Right atrium auricular region (tissue), 2 donors: Measurements from ENCODE around the gene ID4. TPM values are rescaled to one million over a fixed set of nuclear protein-coding genes. Genes with fewer than 3 reads are reported as not detected.

ENCODE experiments used
- DNase-seq: peaks from one replicate; pipeline ENCODE4 v3.0.0-alpha.2; 2019; ENCODE audit warnings: low spot score
- H3K27ac ChIP-seq, 2 donors: fragments of 200-600 bp; sonication (generic); 1 replicate in 1 of 2; 2 replicates in 1 of 2; pipeline ENCODE4 v1.5.1; 2016 to 2019
- H3K27me3 ChIP-seq, 2 donors: fragments of 200-600 bp; sonication (generic); one replicate each; pipeline versions ENCODE4 v1.5.1 to v1.6.0; 2017 to 2019
- H3K36me3 ChIP-seq: fragments of 200-600 bp; sonication (generic); one replicate; pipeline ENCODE4 v1.5.1; 2016
- H3K4me1 ChIP-seq, 2 donors: fragments of 200-600 bp; sonication (generic); one replicate each; pipeline versions ENCODE4 v1.5.1 to v1.6.0; 2017 to 2019
- H3K4me3 ChIP-seq, 2 donors: fragments of 200-600 bp; sonication (generic); 1 replicate in 1 of 2; 2 replicates in 1 of 2; pipeline ENCODE4 v1.5.1; 2017 to 2019; ENCODE audit warnings: mild to moderate bottlenecking in 1 of 2, moderate library complexity in 1 of 2
- H3K9me3 ChIP-seq, 2 donors: fragments of 200-600 bp; sonication (generic); one replicate each; pipeline ENCODE4 v1.5.1; 2019
- CTCF ChIP-seq, 2 donors: fragments of 200-600 bp; sonication (generic); IDR thresholded peaks; one replicate each; pipeline ENCODE4 v1.5.1; 2019; ENCODE audit warnings: antibody characterized with exemption in 2 of 2
- total RNA-seq, 2 donors: library from RNA; depleted of rRNA; stranded (reverse); fragments of >200 nt; gene quantifications; one replicate each; pipeline ENCODE4 v1.1.0, GENCODE V29; 2016

Gene ID4
- total RNA-seq, 2 donors from 2014 or later, result 19.0 to 83.2 TPM

GRCh38 chr6:19824058-19824807 lies 12.9 kb upstream of the ID4 start:
- H3K27me3 ChIP-seq, result no peaks in the 10 kb centered on the region
- H3K9me3 ChIP-seq, result peaks cover 4 to 9% of the 10 kb centered on the region in 2 donors
- no peak overlapping the region for H3K4me3 ChIP-seq
- no peaks in the 10 kb centered on the region for H3K4me1 ChIP-seq
- no peak overlapping the region for H3K27ac ChIP-seq
- no peak for DNase-seq
- no peak for TF ChIP-seq CTCF (IDR thresholded peaks at IDR 0.05)
- H3K36me3 ChIP-seq, result no peaks in the 10 kb centered on the region

- H3K4me1 ChIP-seq, result no peaks in the 10 kb centered on the region
- TF ChIP-seq CTCF (IDR thresholded peaks at IDR 0.05), result no peak
- no peak overlapping the region for H3K4me3 ChIP-seq
- no peak overlapping the region for H3K27ac ChIP-seq
- DNase-seq, result no peak
- no peaks in the 10 kb centered on the region for H3K36me3 ChIP-seq
- H3K27me3 ChIP-seq, result no peaks in the 10 kb centered on the region
- H3K9me3 ChIP-seq, result peaks cover 4 to 9% of the 10 kb centered on the region in 2 donors
Measured at GRCh38 chr6:19827247-19827646, 9.9 kb upstream of the ID4 start.

DNA sequence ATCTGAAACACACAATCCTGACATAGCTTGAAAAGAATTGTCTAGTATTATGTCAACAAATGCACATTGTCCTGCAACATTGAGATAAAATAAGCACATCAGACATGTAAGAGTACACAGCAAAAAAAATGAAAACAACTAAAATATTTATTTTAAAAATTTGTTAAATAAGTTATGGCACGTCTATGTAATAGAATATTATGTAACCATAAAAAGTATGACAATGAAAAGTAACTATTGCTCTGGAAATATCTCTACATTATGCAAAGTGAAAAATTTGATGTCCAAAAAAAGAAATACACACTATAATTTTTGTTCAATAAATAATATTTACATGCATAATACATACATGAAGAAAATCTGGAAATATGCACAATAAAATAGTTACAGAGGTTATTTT lies 9.3 kb upstream of the ID4 start:
- DNase-seq, result no peak
- no peak for TF ChIP-seq CTCF (IDR thresholded peaks at IDR 0.05)
- H3K27me3 ChIP-seq, result no peaks in the 10 kb centered on the region
- H3K36me3 ChIP-seq, result no peaks in the 10 kb centered on the region
- H3K27ac ChIP-seq, result no peak overlapping the region
- H3K9me3 ChIP-seq, result peaks cover 4 to 9% of the 10 kb centered on the region in 2 donors
- H3K4me3 ChIP-seq, result no peak overlapping the region
- H3K4me1 ChIP-seq, result no peaks in the 10 kb centered on the region

- H3K9me3 ChIP-seq, result peaks cover 4 to 9% of the 10 kb centered on the region in 2 donors
- H3K27me3 ChIP-seq, result no peaks in the 10 kb centered on the region
- no peak overlapping the region for H3K4me3 ChIP-seq
- TF ChIP-seq CTCF (IDR thresholded peaks at IDR 0.05), result no peak
- no peaks in the 10 kb centered on the region for H3K4me1 ChIP-seq
- H3K27ac ChIP-seq, result no peak overlapping the region
- DNase-seq, result no peak
- H3K36me3 ChIP-seq, result no peaks in the 10 kb centered on the region
Measured at GRCh38 chr6:19830171-19830570, 7.0 kb upstream of the ID4 start.

DNA sequence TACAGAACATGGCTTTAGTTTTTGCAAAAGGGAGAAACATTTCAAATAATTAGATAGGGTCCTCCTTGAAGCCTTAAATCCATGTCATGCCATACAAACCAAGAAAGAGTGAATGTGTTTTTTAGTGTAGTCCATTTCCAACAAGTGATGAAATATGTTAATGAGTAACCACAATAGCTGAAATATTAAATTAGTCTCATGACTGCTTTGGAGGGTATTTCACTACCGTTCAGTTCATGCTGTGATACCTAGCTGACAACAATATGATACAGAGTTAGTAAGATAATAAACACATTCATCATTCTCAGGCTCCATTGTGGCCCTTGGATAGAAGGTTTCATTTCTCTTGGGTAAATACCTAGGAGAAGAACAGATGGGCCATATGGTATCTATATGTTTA lies 5.8 kb upstream of the ID4 start:
- DNase-seq, result no peak
- H3K27me3 ChIP-seq, result no peaks in the 10 kb centered on the region
- peaks cover 4 to 9% of the 10 kb centered on the region in 2 donors for H3K9me3 ChIP-seq
- no peaks in the 10 kb centered on the region for H3K4me1 ChIP-seq
- no peak overlapping the region for H3K27ac ChIP-seq
- no peak overlapping the region for H3K4me3 ChIP-seq
- no peak for TF ChIP-seq CTCF (IDR thresholded peaks at IDR 0.05)
- no peaks in the 10 kb centered on the region for H3K36me3 ChIP-seq

- TF ChIP-seq CTCF (IDR thresholded peaks at IDR 0.05), result no peak
- peaks cover 0 to 8% of the 10 kb centered on the region in 2 donors for H3K4me1 ChIP-seq
- no peaks in the 10 kb centered on the region for H3K27me3 ChIP-seq
- no peak overlapping the region for H3K4me3 ChIP-seq
- H3K9me3 ChIP-seq, result no peaks in the 10 kb centered on the region
- no peaks in the 10 kb centered on the region for H3K36me3 ChIP-seq
- peak overlapping the region in 1 of 2 donors; percentile 11 for H3K27ac ChIP-seq
- no peak for DNase-seq
Measured at GRCh38 chr6:19833947-19834346, 3.2 kb upstream of the ID4 start.
